GM12878 (cell line): ENCODE measurements around the gene RAB44. TPM values are rescaled to one million over a fixed set of nuclear protein-coding genes. Genes with fewer than 3 reads are reported as not detected.

Source experiments
- ATAC-seq: fragments of 200-7000 bp; cut with Tn5 transposase; 3 replicates; pipeline ENCODE4 v1.9.1; 2020; ENCODE audit warnings: mild to moderate bottlenecking, moderate library complexity
- BruUV-seq: library from RNA; stranded (reverse); fragments of 400-500 nt; replicated peaks from 2 replicates; lab custom pipeline; 2021; lab: Mats Ljungman, UMichigan
- CTCF ChIA-PET: fragments of 300-600 bp; sonication (Branson Sonifier 250); formaldehyde crosslinking; extraction: SDS; loops from one replicate; lab custom pipeline; 2021; ENCODE audit warnings: inconsistent platforms; lab: Yijun Ruan, JAX
- POLR2A ChIA-PET: fragments of 350-600 bp; formaldehyde crosslinking; extraction: SDS; loops from one replicate; lab custom pipeline; 2021; ENCODE audit warnings: inconsistent platforms; lab: Charles Lee
- RAD21 ChIA-PET: fragments of 300-600 bp; sonication (Branson Sonifier 250); formaldehyde crosslinking; loops from one replicate; lab custom pipeline; 2023; ENCODE audit warnings: antibody characterized with exemption; ENCODE audit not compliant: unreplicated experiment; lab: Charles Lee
- SMC1A ChIA-PET: fragments of 300-600 bp; sonication (Branson Sonifier 250); formaldehyde crosslinking; loops from one replicate; lab custom pipeline; 2023; ENCODE audit not compliant: unreplicated experiment, uncharacterized antibody; lab: Charles Lee
- DNase-seq: peaks from one replicate; pipeline ENCODE4 v3.0.0-alpha.2; 2011; ENCODE audit warnings: low read depth, low spot score
- FAIRE-seq: peaks from 3 replicates; lab custom pipeline; 2011; peaks lifted over from hg19 to GRCh38; lab: Jason Lieb, UNC
- H2AFZ ChIP-seq: 2 replicates; pipeline ENCODE4 v1.6.0; 2011; ENCODE audit warnings: low read depth, low read length, control low read depth; ENCODE audit not compliant: control insufficient read depth
- H3K27ac ChIP-seq: 2 replicates; pipeline ENCODE4 v1.5.1; 2011; ENCODE audit warnings: control low read depth; ENCODE audit not compliant: control insufficient read depth, insufficient read depth
- H3K27me3 ChIP-seq, 2 experiments: replicated peaks in 1 of 2; 2 replicates each; pipeline versions ENCODE4 v1.6.0 to v1.6.1; 2011; ENCODE audit warnings: low read length in 1 of 2; ENCODE audit not compliant: control insufficient read depth in 2 of 2, insufficient read depth in 2 of 2
- H3K36me3 ChIP-seq, 2 experiments: 2 replicates each; pipeline ENCODE4 v1.5.1; 2011; ENCODE audit warnings: low read length in 1 of 2; ENCODE audit not compliant: control insufficient read depth in 2 of 2, insufficient read depth in 2 of 2
- H3K4me1 ChIP-seq: 2 replicates; pipeline ENCODE4 v1.6.1; 2011; ENCODE audit warnings: mild to moderate bottlenecking, low read length, moderate library complexity, mixed read lengths; ENCODE audit not compliant: control insufficient read depth, insufficient read depth
- H3K4me2 ChIP-seq: 2 replicates; pipeline ENCODE4 v1.6.0; 2011; ENCODE audit warnings: control low read depth; ENCODE audit not compliant: control insufficient read depth, insufficient read depth
- H3K4me3 ChIP-seq: fragments of 200-600 bp; sonication (generic); 2 replicates; pipeline ENCODE4 v1.5.1; 2016
- H3K79me2 ChIP-seq: 2 replicates; pipeline ENCODE4 v1.6.0; 2011; ENCODE audit warnings: low read length; ENCODE audit not compliant: control insufficient read depth, insufficient read depth
- H3K9ac ChIP-seq: 2 replicates; pipeline ENCODE4 v1.8.0; 2011; ENCODE audit warnings: low read length, control low read depth, mixed read lengths; ENCODE audit not compliant: control insufficient read depth, insufficient read depth
- H3K9me3 ChIP-seq: replicated peaks from 3 replicates; pipeline ENCODE4 v1.5.1; 2011; ENCODE audit warnings: mild to moderate bottlenecking, low read length; ENCODE audit not compliant: control insufficient read depth, insufficient read depth
- H4K20me1 ChIP-seq: 2 replicates; pipeline ENCODE4 v1.6.0; 2011; ENCODE audit not compliant: control insufficient read depth, insufficient read depth
- ASH2L ChIP-seq: fragments of 300-600, 200-600 bp; sonication (generic); IDR thresholded peaks from 2 replicates; pipeline ENCODE4 v1.6.1; 2017; ENCODE audit warnings: low read depth, mild to moderate bottlenecking, borderline replicate concordance
- ATF3 ChIP-seq: IDR thresholded peaks from 2 replicates; pipeline ENCODE4 v1.6.1; 2011; ENCODE audit warnings: low read depth, mild to moderate bottlenecking, low read length, moderate library complexity, borderline replicate concordance; ENCODE audit errors: extremely low read depth
- CREB1 ChIP-seq: IDR thresholded peaks from 2 replicates; pipeline ENCODE4 v1.6.1; 2012; ENCODE audit warnings: low read depth, mild to moderate bottlenecking, inconsistent platforms
- DPF2 ChIP-seq: fragments of 450-650 bp; IDR thresholded peaks from 2 replicates; pipeline ENCODE4 v1.6.1; 2017; ENCODE audit warnings: mild to moderate bottlenecking
- E2F4 ChIP-seq: IDR thresholded peaks from 2 replicates; pipeline ENCODE4 v1.6.1; 2012; ENCODE audit warnings: low read depth, low read length, improper control_type of control experiment
- HDAC6 ChIP-seq: fragments of 200-600 bp; sonication (generic); IDR thresholded peaks from one replicate; pipeline ENCODE4 v1.8.0; 2017; ENCODE audit warnings: antibody characterized with exemption; ENCODE audit not compliant: unreplicated experiment
- KDM1A ChIP-seq: fragments of 200-600 bp; sonication (generic); IDR thresholded peaks from 2 replicates; pipeline ENCODE4 v1.6.1; 2016; ENCODE audit warnings: borderline replicate concordance
- NBN ChIP-seq: fragments of 450-650 bp; IDR thresholded peaks from 2 replicates; pipeline ENCODE4 v1.6.1; 2016
- PBX3 ChIP-seq: IDR thresholded peaks from 2 replicates; pipeline ENCODE4 v1.6.1; 2011; ENCODE audit warnings: mild to moderate bottlenecking, low read depth, low read length, moderate library complexity; ENCODE audit not compliant: insufficient replicate concordance
- RAD51 ChIP-seq: fragments of 450-650 bp; IDR thresholded peaks from 2 replicates; pipeline ENCODE4 v1.6.1; 2016; ENCODE audit warnings: moderate library complexity, mild to moderate bottlenecking, inconsistent platforms
- STAT3 ChIP-seq: IDR thresholded peaks from 2 replicates; pipeline ENCODE4 v1.6.1; 2011; ENCODE audit warnings: low read depth, low read length, improper control_type of control experiment
- TAF1 ChIP-seq: IDR thresholded peaks from 2 replicates; pipeline ENCODE4 v1.6.1; 2011; ENCODE audit warnings: mild to moderate bottlenecking, low read depth, low read length, borderline replicate concordance
- TCF7 ChIP-seq: IDR thresholded peaks from 2 replicates; pipeline ENCODE4 v1.6.1; 2014; ENCODE audit warnings: antibody characterized with exemption, borderline replicate concordance
- ZNF592 ChIP-seq: fragments of 450-650 bp; IDR thresholded peaks from 2 replicates; pipeline ENCODE4 v1.6.1; 2017; ENCODE audit warnings: mild to moderate bottlenecking, moderate library complexity
- ZSCAN29 ChIP-seq: fragments of 450-650 bp; IDR thresholded peaks from 2 replicates; pipeline ENCODE4 v1.6.1; 2017; ENCODE audit warnings: mild to moderate bottlenecking, moderate library complexity
- WGBS: methylation state at CpG from one replicate; pipeline ENCODE4 v1.1.6; 2016; ENCODE audit warnings: low lambda C conversion rate; ENCODE audit not compliant: insufficient replicate concordance, insufficient coverage; ENCODE audit errors: missing lambda C conversion rate; 5-methylcytosine and 5-hydroxymethylcytosine counted together
- in situ Hi-C: fragments of 300-500 bp; cut with MboI; formaldehyde crosslinking; loops from 9 replicates; pipeline ENCODE4 v1.14.3; 2018; ENCODE audit warnings: mixed read lengths
- intact Hi-C: fragments of 100-400 bp; cut with micrococcal nuclease; formaldehyde crosslinking; loops from one replicate; pipeline ENCODE4 v1.14.2; 2022; ENCODE audit not compliant: unreplicated experiment
- polyA plus RNA-seq, 11 experiments: library from polyadenylated mRNA; depleted of rRNA in 4 of 11; unstranded in 6 of 11; stranded (reverse) in 5 of 11; fragments of >200 nt; fragmentation: Nextera tagmentation in 4 of 11; fragmentation: Illumina TruSeq in 1 of 11; extraction: Ambion mirVana in 4 of 11; extraction: Trizol in 1 of 11; gene quantifications; 1 replicate in 1 of 11; 2 replicates in 10 of 11; pipeline versions ENCODE4 v1.2.1 to v1.2.3, GENCODE V29; 2011 to 2016; ENCODE audit warnings: inconsistent platforms in 2 of 11, missing spikeins in 2 of 11, low read depth in 1 of 11
- total RNA-seq, 4 experiments: library from RNA; depleted of rRNA in 3 of 4; stranded (reverse); fragments of >200 nt in 3 of 4; fragmentation: Illumina TruSeq in 1 of 4; extraction: Trizol in 1 of 4; gene quantifications; 2 replicates each; pipeline versions ENCODE4 v1.2.1 to v1.2.3, GENCODE V29; 2013 to 2021

Gene RAB44
- total and polyA plus RNA-seq, 10 of the 15 experiments (the other 5 are each of a cell fraction or from before 2014, with no cell fraction given): 0.01 to 0.08 (median 0.05) TPM; not detected in 2

- ChIA-PET RAD21 (interaction anchor here (0.9 to 8.0 kb wide), 7 partner anchors 14 to 89 kb away, joined by 3 to 195 read pairs (median 27); partner anchors contain the start of gene CDKN1A), POLR2A (interaction anchor here (1.0 to 10.4 kb wide), 5 partner anchors 11 to 90 kb away, joined by 3 to 243 read pairs (median 7); partner anchors contain the start of gene CDKN1A), SMC1A (interaction anchor here (2.3 to 17.5 kb wide), 5 partner anchors 13 to 90 kb away, joined by 9 to 240 read pairs (median 46); partner anchors contain the start of gene CDKN1A), CTCF (interaction anchor here (0.6 to 8.6 kb wide), 13 partner anchors 10 to 117 kb away, joined by 3 to 146 read pairs (median 9); partner anchors contain the start of gene CDKN1A)
- no peak overlapping the region for H2AFZ ChIP-seq
- peak overlapping the region; percentile 53 for H3K9ac ChIP-seq
- no TSS peak for BruUV-seq
- H3K79me2 ChIP-seq: peaks cover 1% of the 10 kb centered on the region; the same call in 1 of the 2 replicates
- peak overlapping the region; percentile 95 for H3K4me2 ChIP-seq
- no peaks in the 10 kb centered on the region for H3K9me3 ChIP-seq
- ATAC-seq: no peak
- H3K27ac ChIP-seq: peak overlapping the region; percentile 77
- H4K20me1 ChIP-seq: no peaks in the 10 kb centered on the region
- FAIRE-seq: no peak
- no peak for DNase-seq
- no peaks in the 10 kb centered on the region for H3K36me3 ChIP-seq
- in situ Hi-C loops (no loop called here), intact Hi-C loops (no loop called here)
- no peaks in the 10 kb centered on the region for H3K27me3 ChIP-seq
- peak overlapping the region; percentile 56; the same call in 1 of the 2 replicates for H3K4me3 ChIP-seq
- H3K4me1 ChIP-seq: peaks cover 74% of the 10 kb centered on the region
- WGBS: 99% methylated on average over 4 of the region's 4 CpGs
- TF ChIP-seq TAF1: no peak
- no peak for TF ChIP-seq NBN
- TF ChIP-seq KDM1A: no peak
- TF ChIP-seq ASH2L: no peak
- TF ChIP-seq STAT3: no peak
- TF ChIP-seq ATF3: no peak
- TF ChIP-seq DPF2: no peak
- no peak for TF ChIP-seq CREB1
- TF ChIP-seq RAD51: no peak
- TF ChIP-seq ZNF592: no peak
- TF ChIP-seq ZSCAN29: no peak
- TF ChIP-seq PBX3: no peak
- TF ChIP-seq E2F4: no peak
- no peak for TF ChIP-seq HDAC6
- no peak for TF ChIP-seq TCF7
Measured at GRCh38 chr6:36665180-36665579, 32.4 kb upstream of the RAB44 start.
